Measurements from ENCODE around the gene CSTF3.

CSTF3 gene

DNA sequence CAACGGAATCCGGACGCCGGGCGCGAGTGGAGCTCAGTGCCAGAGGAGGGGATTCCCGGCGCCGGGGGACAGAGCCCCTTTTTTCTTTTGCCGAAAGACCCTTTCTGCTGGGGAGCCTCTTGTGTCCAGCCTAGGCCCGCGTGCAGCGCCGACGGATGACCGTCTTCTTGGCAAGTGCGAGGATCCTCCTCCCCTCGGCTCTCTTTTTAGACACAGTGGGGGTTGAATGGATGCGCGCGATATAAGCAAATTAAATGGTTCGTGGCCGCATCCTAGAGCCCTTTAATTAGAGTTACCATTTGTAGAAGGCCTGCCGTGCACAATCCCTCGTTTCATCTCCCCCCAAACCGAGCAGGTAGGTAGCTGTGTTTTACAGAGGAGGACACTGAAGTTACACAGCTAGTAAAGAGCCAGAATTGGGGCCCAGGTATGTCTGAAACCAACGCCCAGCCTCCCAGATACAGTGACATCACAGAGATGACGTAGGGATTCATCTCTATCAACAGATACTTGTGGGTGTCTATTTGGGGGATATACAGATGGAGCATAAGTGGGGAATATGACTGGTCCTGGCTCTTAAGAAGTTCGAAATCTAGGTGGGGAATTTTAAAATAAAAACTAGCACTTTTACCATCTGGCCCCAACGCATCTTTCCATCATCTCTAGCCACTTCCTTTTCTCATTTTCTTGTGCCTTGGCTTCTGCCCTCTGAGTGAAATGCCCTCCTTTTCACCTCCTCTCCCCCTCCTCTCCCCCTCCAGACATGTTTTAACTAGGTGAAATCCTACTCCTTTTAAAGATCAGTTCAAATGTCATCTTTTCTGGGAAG, 121.0 kb downstream of the CSTF3 start:
- H3K4me3 ChIP-seq (ENCODE audit: low read depth, low read length), result peak overlapping the region; percentile 85
- TF ChIP-seq, protein P1, sequence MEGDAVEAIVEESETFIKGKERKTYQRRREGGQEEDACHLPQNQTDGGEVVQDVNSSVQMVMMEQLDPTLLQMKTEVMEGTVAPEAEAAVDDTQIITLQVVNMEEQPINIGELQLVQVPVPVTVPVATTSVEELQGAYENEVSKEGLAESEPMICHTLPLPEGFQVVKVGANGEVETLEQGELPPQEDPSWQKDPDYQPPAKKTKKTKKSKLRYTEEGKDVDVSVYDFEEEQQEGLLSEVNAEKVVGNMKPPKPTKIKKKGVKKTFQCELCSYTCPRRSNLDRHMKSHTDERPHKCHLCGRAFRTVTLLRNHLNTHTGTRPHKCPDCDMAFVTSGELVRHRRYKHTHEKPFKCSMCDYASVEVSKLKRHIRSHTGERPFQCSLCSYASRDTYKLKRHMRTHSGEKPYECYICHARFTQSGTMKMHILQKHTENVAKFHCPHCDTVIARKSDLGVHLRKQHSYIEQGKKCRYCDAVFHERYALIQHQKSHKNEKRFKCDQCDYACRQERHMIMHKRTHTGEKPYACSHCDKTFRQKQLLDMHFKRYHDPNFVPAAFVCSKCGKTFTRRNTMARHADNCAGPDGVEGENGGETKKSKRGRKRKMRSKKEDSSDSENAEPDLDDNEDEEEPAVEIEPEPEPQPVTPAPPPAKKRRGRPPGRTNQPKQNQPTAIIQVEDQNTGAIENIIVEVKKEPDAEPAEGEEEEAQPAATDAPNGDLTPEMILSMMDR (IDR thresholded peaks at IDR 0.05; ENCODE audit: low read depth, low read length), result no peak

GRCh38 chr11:33039274-33040032, 121.8 kb downstream of the CSTF3 start, which contains the start of gene TCP11L1:
TCP11L1 (plus strand) TSS chr11:33039572; CDS start chr11:33043774, 4,202 bp downstream.
- peak within 1 kb of the TSS; percentile 85 for H3K4me3 ChIP-seq (ENCODE audit: low read depth, low read length)
- TF ChIP-seq, protein P1 (IDR thresholded peaks at IDR 0.05; ENCODE audit: low read depth, low read length), result no peak

DNA sequence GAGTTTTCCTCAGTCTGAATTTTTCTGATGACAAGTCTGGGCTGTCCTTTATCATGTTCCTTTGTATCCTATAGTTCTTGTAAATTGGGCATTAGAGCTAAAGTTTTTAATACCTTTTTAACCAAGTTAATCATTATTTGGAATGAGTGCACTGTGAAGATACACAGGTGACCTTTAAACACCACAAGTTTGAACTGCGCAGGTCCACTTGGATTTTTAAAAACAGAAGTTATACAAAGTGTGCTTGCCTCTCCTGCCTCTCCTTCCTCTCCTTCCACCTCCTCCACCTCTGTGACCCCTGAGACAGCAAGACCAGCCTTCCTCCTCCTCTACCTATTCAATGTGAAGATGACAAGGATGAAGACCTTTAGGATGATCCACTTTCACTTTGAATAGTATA, 126.3 kb downstream of the CSTF3 start:
- H3K4me3 ChIP-seq (ENCODE audit: low read depth, low read length), result no peak overlapping the region
- TF ChIP-seq, protein P1 (IDR thresholded peaks at IDR 0.05; ENCODE audit: low read depth, low read length), result no peak
